HPDE6-E6E7 (cell line): ENCODE results near the gene PHLDA3.

Experiments
- DNase-seq: peaks from one replicate; pipeline ENCODE4 v3.0.0; 2011; ENCODE audit warnings: missing footprints; ENCODE audit errors: extremely low spot score

The PHLDA3 gene

DNA sequence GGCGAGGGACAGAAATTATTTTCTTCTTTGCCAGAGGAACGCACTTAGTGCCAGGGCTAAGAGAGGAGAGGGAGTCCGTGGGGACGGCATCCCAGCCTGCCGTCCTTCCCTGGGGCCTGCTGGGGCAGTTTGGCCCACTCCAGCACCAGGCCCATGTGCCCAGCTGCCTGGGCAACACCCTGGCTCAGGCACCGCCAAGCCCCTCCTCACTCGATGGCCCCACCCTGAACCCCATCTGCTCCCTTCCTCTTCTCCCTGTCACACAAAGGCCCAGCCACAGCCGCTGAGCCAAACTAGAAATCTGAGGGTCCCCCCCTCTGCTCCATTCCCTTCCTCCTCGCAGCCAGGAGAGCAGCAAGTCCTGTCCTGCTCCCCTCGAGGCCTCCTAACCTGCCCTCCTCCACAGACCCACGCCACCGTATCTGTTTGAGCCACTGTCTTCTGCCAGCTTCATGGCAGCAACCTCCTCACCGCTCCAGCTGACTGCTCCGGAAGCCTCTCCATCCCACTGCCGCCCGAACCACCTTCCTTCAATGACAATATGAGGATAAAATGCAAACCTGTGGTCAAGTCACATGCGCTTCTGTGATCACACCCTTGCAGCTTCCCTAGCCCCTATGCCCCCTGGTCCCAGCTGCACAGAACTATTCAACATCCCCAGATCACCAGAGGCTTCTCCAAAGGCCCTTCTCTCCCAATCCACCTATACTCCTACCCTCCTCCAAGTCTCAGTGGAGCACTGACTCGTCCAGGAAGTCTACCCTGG is 39.1 kb downstream of the PHLDA3 start:
- no peak for DNase-seq

DNA sequence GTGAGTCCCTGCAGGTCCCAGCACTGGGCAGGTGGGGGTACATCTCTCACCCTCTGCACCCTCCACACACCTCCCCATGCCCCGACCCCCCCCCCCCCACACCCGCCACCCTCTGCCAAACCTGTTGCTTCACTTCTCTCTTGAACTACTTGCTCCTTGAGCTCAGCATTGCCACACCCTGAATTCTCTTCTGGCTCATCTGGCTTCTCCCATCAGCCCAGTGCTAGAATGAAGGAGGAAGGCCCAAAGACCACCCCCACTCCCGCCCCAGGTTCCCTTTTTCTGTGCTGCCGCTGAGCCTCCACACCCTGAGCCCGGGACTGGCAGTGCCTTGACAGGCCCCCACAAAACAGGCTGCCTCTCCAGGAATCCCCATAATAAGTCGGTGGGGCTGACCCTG is 41.0 kb downstream of the PHLDA3 start:
- no peak for DNase-seq

GRCh38 chr1:201426479-201427310 is 42.3 kb downstream of the PHLDA3 start:
- DNase-seq, result no peak

DNA sequence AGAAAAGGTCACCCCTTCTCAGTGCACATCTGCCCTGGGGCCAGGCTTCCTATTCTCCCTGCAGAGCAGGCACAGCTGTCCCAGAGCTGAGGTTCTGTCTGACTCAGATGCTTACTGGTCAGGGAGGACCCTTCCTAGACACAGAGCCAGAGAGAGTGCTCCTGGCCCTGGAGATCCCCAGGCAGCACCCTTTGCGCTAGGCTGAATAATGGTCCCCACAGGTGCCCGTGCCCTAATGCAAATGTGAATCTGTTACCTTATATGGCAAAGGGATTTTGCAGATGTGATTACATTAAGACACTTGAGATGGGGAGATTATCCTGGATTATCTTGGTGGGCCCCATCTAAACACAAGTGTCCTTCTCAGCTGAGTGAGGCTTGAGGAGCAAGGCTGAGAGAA is 44.8 kb downstream of the PHLDA3 start:
- no peak for DNase-seq

DNA sequence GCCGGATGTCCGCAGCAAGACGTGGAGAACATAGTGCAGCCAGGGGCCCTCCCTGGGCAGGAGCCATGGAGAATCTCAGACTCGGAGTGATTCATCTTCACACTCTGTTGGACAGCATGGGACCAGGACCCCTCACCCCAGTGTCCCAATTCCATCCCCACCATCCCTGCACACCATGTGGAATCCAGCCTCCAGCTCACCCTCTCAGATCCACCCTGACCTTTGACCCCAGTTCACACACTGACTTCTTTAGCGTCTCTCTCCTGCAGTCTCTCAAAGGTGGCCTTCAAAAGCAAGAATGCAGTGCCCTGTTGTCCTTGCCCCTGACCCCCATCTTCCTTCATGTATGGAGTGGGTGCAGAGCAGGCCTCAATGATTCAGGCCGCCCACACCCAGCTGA is 45.3 kb downstream of the PHLDA3 start:
- no peak for DNase-seq

DNA sequence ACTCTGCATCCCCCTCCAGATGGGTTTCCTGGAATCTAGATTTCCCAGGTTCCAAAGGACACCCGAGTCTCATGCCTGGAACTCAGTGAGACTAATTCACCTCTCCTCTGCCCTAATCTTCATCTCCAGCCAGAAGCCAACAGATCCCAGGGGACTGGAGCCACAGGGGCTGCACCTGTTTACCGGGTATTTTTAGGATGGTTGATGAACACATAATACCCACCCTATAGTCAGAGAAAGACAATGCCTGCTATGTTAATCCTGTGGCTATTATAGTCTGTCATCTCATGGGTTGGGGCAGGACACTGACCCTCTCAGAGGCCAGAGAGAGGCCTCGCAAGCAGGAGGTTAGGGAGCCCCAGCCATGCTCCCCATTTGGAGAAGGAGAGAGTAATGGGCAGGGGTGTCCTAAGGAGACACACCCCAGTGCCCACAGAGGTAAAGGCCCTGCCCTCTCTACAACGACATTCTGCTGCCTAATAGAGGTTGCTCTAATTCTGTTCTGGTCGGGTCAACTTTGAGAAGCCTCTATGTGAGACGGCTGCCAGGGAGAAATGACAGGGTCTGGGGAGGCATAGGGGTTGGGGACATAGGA is 46.5 kb downstream of the PHLDA3 start:
- no peak for DNase-seq

GRCh38 chr1:201422026-201422425 is 47.0 kb downstream of the PHLDA3 start:
- DNase-seq, result no peak

GRCh38 chr1:201421041-201421440 is 47.9 kb downstream of the PHLDA3 start:
- no peak for DNase-seq

GRCh38 chr1:201420608-201421002 is 48.4 kb downstream of the PHLDA3 start:
- no peak for DNase-seq

- DNase-seq, result no peak
These were observed 49.0 kb downstream of the PHLDA3 start for GRCh38 chr1:201419746-201420607.

GRCh38 chr1:201419256-201419655 is 49.7 kb downstream of the PHLDA3 start:
- DNase-seq, result no peak

GRCh38 chr1:201418461-201418860 is 50.5 kb downstream of the PHLDA3 start:
- DNase-seq, result no peak
